Spleen (tissue), 11 donors: ENCODE data around the gene ACTMAP. TPM values are rescaled to one million over a fixed set of nuclear protein-coding genes. Genes with fewer than 3 reads are reported as not detected.
A peak's percentile ranks its signal among the peaks of the same experiment; 100 is the strongest.

Source experiments
- DNase-seq: peaks from one replicate; pipeline ENCODE4 v3.0.0-alpha.2; 2020
- H3K27ac ChIP-seq, 8 donors: fragments of 200-600 bp; sonication (generic) in 7 of 8; 1 replicate in 4 of 8; 2 replicates in 4 of 8; pipeline versions ENCODE4 v1.5.0 to v1.8.0; 2016 to 2021; ENCODE audit warnings: inconsistent platforms in 4 of 8, mild to moderate bottlenecking in 4 of 8, moderate library complexity in 1 of 8
- H3K27me3 ChIP-seq, 7 donors: fragments of 200-600 bp; sonication (generic) in 6 of 7; replicated peaks in 1 of 7; 1 replicate in 4 of 7; 2 replicates in 3 of 7; pipeline versions ENCODE4 v1.5.0 to v1.8.0; 2016 to 2021; ENCODE audit warnings: inconsistent platforms in 3 of 7, mild to moderate bottlenecking in 1 of 7
- H3K36me3 ChIP-seq, 6 donors: fragments of 200-600 bp; sonication (generic) in 5 of 6; 1 replicate in 4 of 6; 2 replicates in 2 of 6; pipeline versions ENCODE4 v1.5.0 to v1.8.0; 2016 to 2021; ENCODE audit warnings: inconsistent platforms in 2 of 6
- H3K4me1 ChIP-seq, 6 donors: fragments of 200-600 bp; sonication (generic) in 5 of 6; 1 replicate in 3 of 6; 2 replicates in 3 of 6; pipeline versions ENCODE4 v1.5.0 to v1.8.0; 2016 to 2021; ENCODE audit warnings: inconsistent platforms in 3 of 6
- H3K4me3 ChIP-seq, 8 donors: fragments of 200-600 bp; sonication (generic) in 7 of 8; 1 replicate in 4 of 8; 2 replicates in 4 of 8; pipeline versions ENCODE4 v1.5.0 to v1.8.0; 2016 to 2021; ENCODE audit warnings: inconsistent platforms in 4 of 8, mild to moderate bottlenecking in 4 of 8, moderate library complexity in 2 of 8
- H3K9me3 ChIP-seq, 8 donors: fragments of 200-600 bp; sonication (generic) in 7 of 8; 1 replicate in 4 of 8; 2 replicates in 4 of 8; pipeline versions ENCODE4 v1.5.0 to v1.8.0; 2016 to 2021; ENCODE audit warnings: inconsistent platforms in 4 of 8
- POLR2A ChIP-seq, 3 donors: fragments of 450-650 bp; IDR thresholded peaks; one replicate each; pipeline ENCODE4 v1.5.1; 2017; ENCODE audit warnings: antibody characterized with exemption in 3 of 3, mild to moderate bottlenecking in 1 of 3
- POLR2AphosphoS5 ChIP-seq, 3 donors: sonication (generic); formaldehyde crosslinking; IDR thresholded peaks; one replicate each; pipeline ENCODE4 v1.5.1; 2017; ENCODE audit warnings: antibody characterized with exemption in 3 of 3
- WGBS, 5 donors: extraction: QIAGEN DNeasy Blood & Tissue Kit in 3 of 5; methylation state at CpG; one replicate each; pipeline versions ENCODE4 v1.1.5 to v1.1.7; 2013 to 2018; 5-methylcytosine and 5-hydroxymethylcytosine counted together
- intact Hi-C: fragments of 100-400 bp; cut with DNase I; formaldehyde crosslinking; loops from one replicate; pipeline ENCODE4 v1.15.0; 2023; ENCODE audit warnings: low total_unique reads
- polyA plus RNA-seq, 3 donors: library from polyadenylated mRNA; stranded (reverse); fragments of 200-250 nt; gene quantifications; one replicate each; pipeline ENCODE4 v1.2.1, GENCODE V29; 2013
- total RNA-seq, 7 donors: library from RNA; depleted of rRNA in 3 of 7; stranded (reverse); fragments of >200 nt in 3 of 7; fragmentation: NEBNext Ultra II Directional in 4 of 7; extraction: Animal tissue kit (Norgen Biotek cat#: 25700) in 4 of 7; gene quantifications; one replicate each; pipeline versions ENCODE4 v1.1.0 to v1.2.1, GENCODE V29; 2016 to 2021
- TF ChIP-seq, protein P1 (sequence below), 11 experiments: fragments of 200-600 bp in 7 of 11; fragments of 450-650 bp in 4 of 11; sonication (generic) in 4 of 11; IDR thresholded peaks in 8 of 11; conservative IDR thresholded peaks in 3 of 11; 1 replicate in 7 of 11; 2 replicates in 4 of 11; pipeline versions ENCODE4 v1.4.0 to v1.8.0; 2016 to 2021; ENCODE audit warnings: antibody characterized with exemption in 11 of 11, inconsistent platforms in 4 of 11, mild to moderate bottlenecking in 1 of 11
- donor health status: healthy with polysubstance abuse.
- donor health status: DM: no; HTN: no; CAD: no; lungs with moderate emphysema.
- donor health status: DM: no; HTN: no; CAD: no.
- donor health status: Bipolar disorder and iron deficiency.
- donor health status: healthy.
- donor health status: DM: no; HTN: no; CAD: no.
- donor health status: DM: yes; HTN: yes; CAD: no.

ACTMAP gene
- total and polyA plus RNA-seq, 10 donors, result 5.2 to 16.2 (median 8.3) TPM

DNA sequence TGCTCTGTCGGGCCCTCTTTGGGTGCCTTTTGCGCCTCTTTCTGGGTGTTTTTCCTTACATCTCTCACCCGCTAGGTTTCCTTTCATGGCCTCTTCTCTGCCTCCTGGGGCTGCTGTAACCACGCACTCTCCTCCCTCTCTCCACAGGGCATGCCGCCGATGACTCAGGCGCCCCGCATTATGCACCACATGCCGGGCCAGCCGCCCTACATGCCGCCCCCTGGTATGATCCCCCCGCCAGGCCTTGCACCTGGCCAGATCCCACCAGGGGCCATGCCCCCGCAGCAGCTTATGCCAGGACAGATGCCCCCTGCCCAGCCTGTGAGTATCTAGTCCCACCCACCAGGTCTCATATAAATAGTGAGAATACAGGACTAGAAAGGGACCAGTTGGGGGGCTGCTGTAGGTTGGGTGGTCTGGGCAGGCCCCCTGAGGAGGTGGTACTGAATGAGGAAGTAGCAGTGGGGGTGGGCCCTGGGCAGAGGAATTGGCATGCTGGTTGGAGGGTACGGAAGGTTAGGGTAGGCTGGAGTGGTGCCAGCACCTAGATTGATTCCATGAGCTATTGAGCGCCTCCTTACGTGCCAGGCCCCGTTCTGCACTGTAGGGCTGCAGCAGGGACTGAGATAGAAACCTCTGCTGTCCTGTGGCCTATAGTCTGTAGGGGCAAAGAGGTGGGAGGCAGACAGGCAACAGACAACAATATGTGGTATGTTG lies 12.6 kb upstream of the ACTMAP start:
- H3K27ac ChIP-seq, result peak overlapping the region; percentile 42 to 83 (median 74)
- no peaks in the 10 kb centered on the region for H3K27me3 ChIP-seq
- peaks cover 0 to 78% (median 40%) of the 10 kb centered on the region in 6 donors for H3K4me1 ChIP-seq
- DNase-seq, result no peak
- no peak overlapping the region for H3K4me3 ChIP-seq
- peaks cover 17 to 100% (median 92%) of the 10 kb centered on the region in 6 donors for H3K36me3 ChIP-seq
- intact Hi-C loops, result no loop called here
- 84 to 87% (median 86%) methylated on average over 17 of the region's 17 CpGs for WGBS, 5 donors
- no peaks in the 10 kb centered on the region for H3K9me3 ChIP-seq
- TF ChIP-seq, protein P1, sequence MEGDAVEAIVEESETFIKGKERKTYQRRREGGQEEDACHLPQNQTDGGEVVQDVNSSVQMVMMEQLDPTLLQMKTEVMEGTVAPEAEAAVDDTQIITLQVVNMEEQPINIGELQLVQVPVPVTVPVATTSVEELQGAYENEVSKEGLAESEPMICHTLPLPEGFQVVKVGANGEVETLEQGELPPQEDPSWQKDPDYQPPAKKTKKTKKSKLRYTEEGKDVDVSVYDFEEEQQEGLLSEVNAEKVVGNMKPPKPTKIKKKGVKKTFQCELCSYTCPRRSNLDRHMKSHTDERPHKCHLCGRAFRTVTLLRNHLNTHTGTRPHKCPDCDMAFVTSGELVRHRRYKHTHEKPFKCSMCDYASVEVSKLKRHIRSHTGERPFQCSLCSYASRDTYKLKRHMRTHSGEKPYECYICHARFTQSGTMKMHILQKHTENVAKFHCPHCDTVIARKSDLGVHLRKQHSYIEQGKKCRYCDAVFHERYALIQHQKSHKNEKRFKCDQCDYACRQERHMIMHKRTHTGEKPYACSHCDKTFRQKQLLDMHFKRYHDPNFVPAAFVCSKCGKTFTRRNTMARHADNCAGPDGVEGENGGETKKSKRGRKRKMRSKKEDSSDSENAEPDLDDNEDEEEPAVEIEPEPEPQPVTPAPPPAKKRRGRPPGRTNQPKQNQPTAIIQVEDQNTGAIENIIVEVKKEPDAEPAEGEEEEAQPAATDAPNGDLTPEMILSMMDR (IDR thresholded peaks at IDR 0.05 in 8 of 11, conservative IDR thresholded peaks at IDR 0.05 in 3 of 11), result no peak
- peak in 1 of 3 donors; percentile 48 for TF ChIP-seq POLR2AphosphoS5 (IDR thresholded peaks at IDR 0.05)

DNA sequence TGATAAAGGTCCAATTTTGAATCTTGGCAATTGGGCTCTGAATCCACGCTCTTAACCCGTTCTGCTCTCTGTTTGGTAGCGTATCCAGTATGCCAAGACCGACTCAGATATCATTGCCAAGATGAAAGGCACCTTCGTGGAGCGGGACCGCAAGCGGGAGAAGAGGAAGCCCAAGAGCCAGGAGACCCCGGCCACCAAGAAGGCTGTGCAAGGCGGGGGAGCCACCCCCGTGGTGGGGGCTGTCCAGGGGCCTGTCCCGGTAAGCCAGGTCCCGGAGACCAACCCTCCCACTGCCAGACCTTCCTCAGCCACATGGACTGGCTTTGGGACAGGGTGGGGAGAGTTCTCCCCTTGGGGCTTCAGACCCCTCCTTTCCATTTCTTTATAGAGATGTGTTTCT lies 9.1 kb upstream of the ACTMAP start:
- DNase-seq, result no peak
- Histone ChIP-seq H3K9me3 (no peaks in the 10 kb centered on the region), H3K4me3 (no peak overlapping the region), H3K36me3 (peaks cover 12 to 97% (median 81%) of the 10 kb centered on the region in 6 donors), H3K4me1 (peaks cover 29 to 95% (median 57%) of the 10 kb centered on the region in 6 donors), H3K27ac (peak overlapping the region in 4 of 8 donors; percentile 16 to 83 (median 52)), H3K27me3 (no peaks in the 10 kb centered on the region)
- 89 to 95% (median 93%) methylated on average over 13 of the region's 13 CpGs for WGBS, 5 donors
- TF ChIP-seq, protein P1 (IDR thresholded peaks at IDR 0.05 in 8 of 11, conservative IDR thresholded peaks at IDR 0.05 in 3 of 11), result no peak
- peak in 2 of 3 donors; percentile 10 to 36 for TF ChIP-seq POLR2AphosphoS5 (IDR thresholded peaks at IDR 0.05)
- no peak for TF ChIP-seq POLR2A (IDR thresholded peaks at IDR 0.05)
- intact Hi-C loops, result loop anchor here (10.0 kb wide), 1 partner anchor 45 kb away; no protein-coding TSS in a partner anchor

DNA sequence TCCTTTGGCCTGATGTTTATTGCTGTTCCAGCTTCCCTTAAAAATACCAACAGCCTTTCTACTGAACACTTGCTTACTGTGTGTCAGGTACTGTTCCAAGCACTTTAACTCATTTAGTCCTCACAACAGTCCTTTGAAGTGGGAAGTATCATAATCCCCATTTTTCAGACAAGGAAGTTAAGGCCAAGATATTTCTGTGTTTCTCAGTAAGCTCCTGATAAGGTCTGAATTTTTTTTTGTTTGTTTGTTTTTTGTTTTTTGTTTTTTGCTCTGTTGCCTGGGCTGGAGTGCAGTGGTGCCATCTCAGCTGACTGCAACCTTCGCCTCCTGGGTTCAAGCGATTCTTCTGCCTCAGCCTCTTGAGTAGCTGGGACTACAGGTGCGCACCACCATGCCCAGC lies 8.2 kb upstream of the ACTMAP start:
- Histone ChIP-seq H3K27ac (peak overlapping the region in 2 of 8 donors; percentile 13 to 49), H3K4me1 (peaks cover 36 to 96% (median 64%) of the 10 kb centered on the region in 6 donors), H3K9me3 (no peaks in the 10 kb centered on the region), H3K27me3 (no peaks in the 10 kb centered on the region), H3K36me3 (peaks cover 10 to 95% (median 72%) of the 10 kb centered on the region in 6 donors), H3K4me3 (no peak overlapping the region)
- DNase-seq, result no peak
- intact Hi-C loops, result loop anchor here (10.0 kb wide), 1 partner anchor 46 kb away; no protein-coding TSS in a partner anchor
- WGBS, 5 donors, result 95 to 99% (median 97%) methylated on average over 3 of the region's 3 CpGs
- TF ChIP-seq, protein P1 (IDR thresholded peaks at IDR 0.05 in 8 of 11, conservative IDR thresholded peaks at IDR 0.05 in 3 of 11), result no peak
- TF ChIP-seq POLR2AphosphoS5 (IDR thresholded peaks at IDR 0.05), result no peak
- no peak for TF ChIP-seq POLR2A (IDR thresholded peaks at IDR 0.05)

DNA sequence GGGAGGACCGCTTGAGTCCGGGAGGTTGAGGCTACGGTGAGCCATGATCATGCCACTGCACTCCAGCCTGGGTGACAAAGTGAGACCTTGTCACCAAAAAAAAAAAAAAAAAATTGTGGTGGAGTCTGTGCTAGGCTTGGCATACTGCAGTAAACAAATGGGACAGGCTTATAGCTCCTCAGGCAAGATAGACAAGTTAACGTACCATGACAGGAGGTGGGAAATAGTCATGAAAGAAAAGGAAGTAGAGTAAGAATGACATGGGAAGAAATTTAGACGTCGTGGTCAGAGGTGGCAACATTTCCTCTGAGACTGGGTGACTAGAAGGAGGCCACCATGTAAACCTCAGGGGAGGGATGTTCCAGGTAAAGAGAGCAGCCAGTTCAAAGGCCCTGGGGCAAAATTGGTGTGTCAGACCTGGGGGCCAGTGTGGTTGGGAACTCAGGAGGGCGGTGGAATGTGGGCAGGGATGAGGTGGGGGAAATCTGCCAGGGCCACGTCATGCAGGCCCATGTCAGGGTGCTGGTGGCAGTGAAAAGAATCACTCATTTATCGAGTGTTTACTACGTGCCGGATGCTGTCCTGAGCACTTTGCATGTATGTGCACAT lies 6.3 kb upstream of the ACTMAP start:
- Histone ChIP-seq H3K9me3 (no peaks in the 10 kb centered on the region), H3K36me3 (peaks cover 0 to 77% (median 54%) of the 10 kb centered on the region in 6 donors), H3K4me3 (peak overlapping the region in 2 of 8 donors; percentile 2 to 93), H3K4me1 (peaks cover 47 to 99% (median 69%) of the 10 kb centered on the region in 6 donors), H3K27ac (peak overlapping the region in 6 of 8 donors; percentile 27 to 84 (median 61)), H3K27me3 (no peaks in the 10 kb centered on the region)
- DNase-seq, result no peak
- intact Hi-C loops, result loop anchor here (10.0 kb wide), 1 partner anchor 48 kb away; no protein-coding TSS in a partner anchor
- TF ChIP-seq, protein P1 (IDR thresholded peaks at IDR 0.05 in 8 of 11, conservative IDR thresholded peaks at IDR 0.05 in 3 of 11), result no peak
- peak in 2 of 3 donors; percentile 7 to 15 for TF ChIP-seq POLR2AphosphoS5 (IDR thresholded peaks at IDR 0.05)
- 63 to 66% (median 64%) methylated on average over 10 to 11 of the region's 11 CpGs for WGBS, 5 donors
